NCI-H2196 (cell line): ENCODE measurements around the gene ROR2.

Source experiments
- DNase-seq: peaks from one replicate; lab custom pipeline; 2025; ENCODE audit not compliant: unreplicated experiment; lab: John Stamatoyannopoulos, UW

The ROR2 gene

DNA sequence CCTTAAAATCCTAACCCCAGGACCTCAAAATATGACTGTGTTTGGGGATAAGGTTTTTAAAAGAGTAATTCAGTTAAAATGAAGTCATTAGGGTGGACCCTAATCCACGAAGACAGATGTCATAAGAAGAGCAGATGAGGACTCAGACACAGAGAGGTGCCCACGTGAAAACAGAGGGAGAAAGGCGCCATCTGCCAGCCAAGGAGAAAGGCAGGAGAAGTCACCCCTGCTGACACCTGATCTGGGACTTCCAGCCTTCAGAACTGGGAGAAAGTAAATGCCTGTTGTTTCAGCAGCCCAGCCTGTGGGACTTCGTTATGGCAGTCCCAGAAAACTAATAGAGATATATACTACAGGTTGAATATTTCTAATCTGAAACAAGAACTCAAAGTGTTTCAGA lies 67.4 kb downstream of the ROR2 start:
- no peak for DNase-seq

DNA sequence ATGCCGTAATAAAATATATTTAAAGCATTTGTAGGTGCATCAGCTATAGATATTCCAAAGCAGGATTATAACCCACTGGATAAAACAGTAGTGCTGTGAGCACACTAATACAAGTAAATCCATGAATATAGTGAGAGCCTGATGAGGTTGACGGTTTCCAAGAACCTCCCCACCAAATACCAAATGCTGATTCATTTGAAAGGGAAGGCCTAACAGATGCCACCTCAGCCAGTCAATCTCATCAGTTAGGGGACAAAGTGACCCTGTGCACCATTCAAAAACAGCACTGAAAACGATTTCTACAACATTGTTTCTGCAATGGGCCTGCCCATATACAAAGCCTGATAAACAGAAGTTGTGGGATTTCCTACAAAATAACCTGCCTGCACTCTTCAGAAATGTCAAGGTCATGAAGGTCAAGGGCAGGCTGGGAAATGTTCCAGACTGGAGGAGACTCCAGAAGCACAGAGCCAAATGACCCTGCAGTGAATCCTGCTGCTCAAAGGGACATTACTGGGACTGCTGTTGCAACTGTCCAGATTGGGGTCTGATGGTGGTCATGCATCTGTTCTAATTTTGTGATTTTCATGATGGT lies 69.6 kb downstream of the ROR2 start:
- DNase-seq, result no peak

DNA sequence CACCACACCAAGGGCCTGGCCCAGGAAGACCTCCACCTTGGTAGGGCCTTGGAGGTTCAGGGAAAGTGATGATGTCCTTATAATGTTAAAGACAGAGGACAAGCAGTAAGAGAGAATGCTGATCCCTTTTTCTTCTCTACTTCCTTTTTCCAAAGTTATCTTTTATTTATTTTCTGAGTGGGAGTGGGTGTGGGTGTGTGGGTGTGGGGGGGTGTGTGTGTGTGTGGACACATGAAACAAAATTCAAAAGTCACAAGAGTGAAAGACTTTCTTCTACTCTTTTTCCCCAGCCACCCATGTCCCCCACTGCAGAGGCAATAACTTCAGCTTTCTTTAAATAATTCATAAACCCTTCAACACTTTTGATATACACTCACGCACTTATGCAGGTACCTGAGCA lies 70.8 kb downstream of the ROR2 start:
- DNase-seq, result no peak

DNA sequence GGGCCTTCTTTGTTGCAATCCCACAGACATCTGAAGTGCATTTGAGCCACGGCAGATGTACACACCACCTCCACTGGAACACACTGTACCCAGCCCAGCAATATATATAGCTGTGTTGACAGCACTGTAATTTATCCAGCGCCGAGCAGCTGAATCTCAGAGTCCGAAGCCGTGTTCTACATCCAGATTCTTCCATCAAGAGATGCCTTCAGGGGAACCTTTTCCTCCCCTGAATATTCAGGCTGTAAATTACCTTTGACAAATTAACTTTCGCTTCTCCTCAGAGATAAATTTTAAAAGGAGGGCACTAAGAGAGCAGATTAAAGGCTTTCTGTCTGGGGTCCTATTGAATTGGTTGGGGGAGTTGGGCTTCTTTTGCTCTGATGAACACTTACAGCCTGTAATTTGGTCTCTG lies 76.4 kb downstream of the ROR2 start:
- no peak for DNase-seq

DNA sequence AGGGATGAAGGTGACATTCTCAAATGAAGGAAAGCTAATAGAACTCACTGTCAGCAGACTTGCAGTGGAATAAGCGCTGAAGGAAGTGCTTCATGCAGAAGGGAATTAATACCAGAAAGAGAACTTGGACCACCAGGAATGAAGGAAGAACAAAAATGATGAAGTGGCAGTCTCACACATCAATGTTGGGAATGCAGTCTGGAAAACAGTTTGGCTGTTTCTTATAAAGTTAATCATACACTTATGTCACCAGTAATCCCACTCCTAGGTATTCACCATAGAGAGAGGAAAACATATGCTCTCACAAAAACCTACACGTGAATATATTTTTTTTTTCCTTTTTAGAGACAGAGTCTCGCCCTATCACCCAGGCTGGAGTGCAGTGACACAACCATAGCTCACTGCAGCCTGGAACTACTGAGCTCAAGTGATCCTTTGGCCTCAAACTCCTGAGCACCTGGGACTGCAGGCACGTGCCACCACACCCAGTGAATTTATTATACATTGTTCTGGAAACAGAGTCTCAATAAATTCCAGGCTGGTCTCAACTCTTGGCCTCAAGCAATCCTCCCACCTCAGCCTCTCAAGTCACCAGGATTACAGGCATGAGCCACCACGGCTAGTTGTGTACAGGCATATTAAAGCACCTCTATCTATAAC lies 81.2 kb downstream of the ROR2 start:
- DNase-seq, result no peak

DNA sequence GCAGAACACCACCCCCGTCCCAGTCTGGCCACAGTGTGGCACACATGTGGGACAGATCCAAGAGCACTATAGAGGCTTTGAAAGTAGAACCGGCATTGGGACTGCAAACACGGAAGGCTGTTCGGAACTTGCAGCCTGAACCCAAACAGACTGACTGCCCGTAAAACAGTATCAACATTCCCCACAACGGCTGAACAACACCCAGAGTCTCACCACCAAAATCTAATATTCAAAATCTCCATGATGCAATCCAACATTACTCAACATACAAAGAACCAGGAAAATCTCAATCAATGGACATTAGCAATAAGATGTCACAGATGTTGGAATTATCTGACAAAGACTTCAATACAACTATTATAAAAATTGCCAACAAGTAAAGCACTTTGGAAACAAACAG lies 82.3 kb downstream of the ROR2 start:
- no peak for DNase-seq

DNA sequence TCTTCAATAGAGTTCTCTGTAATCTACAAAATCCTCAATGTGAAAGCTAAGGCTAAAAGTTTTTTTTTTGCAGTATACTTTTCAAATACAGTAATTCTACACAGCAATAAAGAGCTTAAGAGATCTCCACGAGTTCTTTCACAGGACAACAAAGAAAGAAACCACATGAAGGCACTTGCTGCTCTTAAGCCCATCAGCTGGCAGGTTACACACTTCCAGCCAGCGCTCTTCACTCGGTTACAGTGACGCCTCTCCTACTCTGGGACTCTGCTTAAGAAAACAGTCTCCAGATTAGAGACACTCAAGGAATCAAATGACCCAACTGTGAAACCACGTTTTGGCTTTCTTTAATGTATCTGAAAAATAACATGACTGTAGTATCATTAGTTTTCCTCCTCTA lies 85.0 kb downstream of the ROR2 start:
- no peak for DNase-seq

DNA sequence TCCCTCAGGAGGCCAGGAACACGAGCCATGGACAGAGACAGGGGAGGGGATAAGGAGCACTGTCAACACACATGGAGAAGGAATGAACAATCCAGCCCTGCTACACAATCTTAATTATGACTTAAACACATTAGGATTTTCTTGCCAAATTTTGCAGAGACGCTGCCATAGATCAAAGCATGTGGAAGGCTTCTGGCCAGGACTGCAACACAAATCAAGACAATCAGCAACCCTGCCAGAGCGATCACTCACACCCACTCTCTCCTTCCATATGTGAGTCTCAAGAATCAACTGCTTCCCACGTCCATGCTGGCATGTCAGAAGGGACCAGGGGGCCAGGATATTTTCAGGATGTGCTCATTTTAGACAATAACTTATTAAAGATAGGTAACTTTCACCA lies 85.6 kb downstream of the ROR2 start:
- DNase-seq, result no peak

DNA sequence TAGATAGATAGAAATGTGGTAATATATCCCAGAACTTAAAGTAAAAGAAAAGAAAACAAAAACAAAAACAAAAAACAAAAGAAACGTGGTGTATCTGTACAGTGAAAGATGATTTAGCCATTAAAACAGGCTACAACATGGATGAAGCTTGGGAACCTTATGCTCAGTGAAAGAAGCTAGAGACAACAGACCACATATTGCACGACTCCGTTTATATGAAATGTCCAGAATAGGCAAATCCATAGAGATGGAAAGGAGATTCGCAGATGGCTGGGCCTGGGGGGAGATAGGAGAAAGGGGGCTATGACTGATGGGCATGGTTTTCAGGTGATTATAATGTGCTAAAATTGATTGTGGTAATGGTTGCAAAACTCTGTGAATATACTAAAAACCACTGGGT lies 86.6 kb downstream of the ROR2 start:
- DNase-seq, result no peak

DNA sequence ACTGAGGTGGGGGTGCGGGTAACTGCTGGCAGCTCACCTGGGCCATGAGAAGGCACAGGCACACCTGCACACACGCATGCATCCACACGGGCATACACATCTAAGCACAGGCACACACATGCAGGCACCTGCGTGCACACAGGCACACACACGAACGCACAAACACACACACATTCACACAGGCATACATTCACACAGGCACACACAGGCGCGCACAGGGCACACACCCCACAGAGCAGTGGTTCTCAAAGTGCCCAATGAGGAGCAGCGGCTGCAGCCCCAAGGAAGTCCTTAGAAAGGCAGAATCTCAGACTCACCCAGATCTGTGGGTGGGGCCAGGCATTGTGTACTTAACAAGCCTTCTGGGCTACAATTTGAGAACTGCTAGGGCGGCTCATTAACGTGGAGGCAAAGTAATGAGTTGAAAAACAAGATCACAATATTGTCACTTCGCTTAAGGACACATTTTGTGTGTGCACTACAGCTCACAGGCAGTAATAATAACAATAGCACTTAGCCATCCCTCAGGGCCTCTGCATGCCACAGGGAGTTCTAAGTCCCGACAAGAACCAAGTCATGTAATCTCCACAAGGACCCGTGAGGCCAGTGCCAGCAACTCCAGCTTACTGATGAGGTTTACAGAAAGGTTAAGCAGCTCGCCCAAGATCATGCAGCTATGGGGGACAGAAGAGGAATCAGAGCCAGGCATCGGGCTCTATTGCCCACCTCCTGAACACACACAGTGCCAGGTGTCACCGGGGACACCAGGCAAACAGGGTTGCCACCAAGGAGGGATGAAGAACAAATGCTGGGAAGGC lies 91.6 kb downstream of the ROR2 start:
- no peak for DNase-seq

DNA sequence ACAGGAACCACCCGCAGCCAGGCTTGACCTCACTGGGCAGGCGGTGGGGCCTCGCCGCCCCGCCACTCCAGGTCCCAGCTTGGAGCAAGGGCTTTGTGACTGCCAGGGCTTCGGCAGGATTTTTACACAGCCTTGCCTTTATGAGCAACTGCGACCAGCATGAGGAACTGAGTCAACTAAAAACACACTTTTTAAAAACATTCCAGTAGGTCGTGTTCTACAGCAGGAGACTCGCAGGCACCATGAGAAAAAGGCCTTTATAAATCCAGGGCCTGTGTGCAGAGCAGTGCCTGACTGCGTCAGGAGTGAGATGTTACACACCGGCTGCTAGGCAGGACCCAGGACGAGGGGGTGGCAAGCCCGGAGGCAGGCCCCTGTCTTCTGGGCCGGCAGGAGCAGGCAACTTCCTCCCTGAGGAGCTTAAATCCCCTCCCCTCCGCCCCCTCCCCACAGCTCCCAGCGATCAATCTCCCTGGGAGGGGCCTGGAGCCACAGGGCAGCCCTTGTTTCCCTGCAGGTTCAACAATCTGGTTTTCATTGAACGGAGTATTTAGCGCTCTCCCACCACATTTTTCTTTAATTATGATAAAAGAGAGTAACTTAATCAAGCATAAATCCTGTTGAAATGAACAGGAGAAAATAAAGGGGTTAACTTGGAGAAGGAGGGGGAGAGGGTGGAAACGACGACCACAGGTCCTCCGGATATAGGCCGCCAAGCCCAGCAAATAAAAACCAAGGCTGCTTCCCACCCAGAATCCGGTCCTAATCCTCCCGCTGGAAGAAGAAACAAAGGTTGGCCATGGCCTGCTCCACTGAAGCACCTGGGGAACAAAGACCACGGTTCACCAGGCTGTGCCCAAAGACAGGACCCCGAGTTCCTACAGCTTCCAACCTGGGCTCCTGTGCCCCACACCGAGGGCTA lies 92.5 kb downstream of the ROR2 start:
- no peak for DNase-seq

DNA sequence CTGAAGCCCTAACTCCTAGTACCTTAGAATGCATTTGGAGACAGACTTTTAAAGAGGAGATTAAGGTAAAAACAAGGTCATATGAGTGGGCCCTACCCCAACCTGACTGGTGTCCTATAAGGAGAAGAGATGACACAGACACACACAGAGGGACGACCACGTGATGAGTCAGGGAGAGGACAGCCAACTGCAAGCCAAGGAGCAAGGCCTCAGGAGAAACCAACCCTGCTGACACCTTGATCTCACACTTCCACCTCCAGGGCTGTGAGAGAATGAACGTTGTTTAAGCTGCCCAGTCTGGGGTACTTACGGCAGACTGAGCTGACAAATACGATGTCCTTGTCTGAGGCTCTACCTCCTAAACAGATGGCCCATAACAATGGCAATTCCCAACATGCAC lies 93.6 kb downstream of the ROR2 start:
- DNase-seq, result no peak

DNA sequence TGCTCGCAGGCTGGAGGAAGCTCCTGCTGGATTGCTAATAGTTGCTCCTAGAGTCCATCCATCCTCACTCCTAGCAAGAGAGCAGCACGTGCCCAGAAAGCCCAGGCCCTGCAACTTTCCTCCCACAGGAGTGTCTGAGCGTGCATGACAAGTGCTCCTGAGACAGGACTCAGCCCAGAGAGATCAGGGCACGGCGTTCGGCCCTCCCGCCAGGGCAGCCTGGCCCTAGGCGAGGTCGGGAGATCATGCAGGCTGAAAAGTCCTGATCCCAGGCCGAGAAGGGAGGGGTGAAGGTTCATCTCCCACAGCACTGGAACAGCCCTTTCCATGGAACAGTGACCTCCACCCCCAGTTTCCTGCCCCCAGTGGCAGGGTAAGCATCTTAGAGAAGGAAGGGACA lies 94.8 kb downstream of the ROR2 start:
- no peak for DNase-seq

DNA sequence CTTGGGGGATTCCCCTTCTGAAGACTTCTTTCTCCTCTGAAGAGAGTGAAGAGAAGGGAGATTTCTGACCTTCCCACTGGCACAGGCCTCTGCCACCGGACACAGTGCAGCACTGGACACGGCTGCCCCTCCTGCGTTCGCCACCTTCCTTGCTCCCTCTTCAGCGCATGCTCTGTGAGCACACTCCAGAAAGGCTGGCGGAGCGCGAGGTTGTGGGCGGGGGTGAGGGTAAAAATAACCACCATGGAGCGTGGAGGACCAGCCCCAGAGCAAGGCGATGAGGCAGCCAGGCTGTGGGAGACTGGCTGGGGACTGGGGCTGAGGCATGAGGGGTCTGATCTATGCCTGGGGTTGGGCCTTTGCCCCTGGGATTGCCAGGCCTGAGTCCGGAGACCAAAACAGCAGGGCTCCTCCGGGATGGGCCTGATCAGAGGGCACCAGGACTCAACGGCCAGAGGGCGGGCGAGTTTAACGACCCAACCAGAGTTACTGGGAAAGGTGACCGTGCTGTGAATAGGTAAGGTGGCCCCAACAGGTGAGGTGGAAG lies 97.2 kb downstream of the ROR2 start:
- no peak for DNase-seq

DNA sequence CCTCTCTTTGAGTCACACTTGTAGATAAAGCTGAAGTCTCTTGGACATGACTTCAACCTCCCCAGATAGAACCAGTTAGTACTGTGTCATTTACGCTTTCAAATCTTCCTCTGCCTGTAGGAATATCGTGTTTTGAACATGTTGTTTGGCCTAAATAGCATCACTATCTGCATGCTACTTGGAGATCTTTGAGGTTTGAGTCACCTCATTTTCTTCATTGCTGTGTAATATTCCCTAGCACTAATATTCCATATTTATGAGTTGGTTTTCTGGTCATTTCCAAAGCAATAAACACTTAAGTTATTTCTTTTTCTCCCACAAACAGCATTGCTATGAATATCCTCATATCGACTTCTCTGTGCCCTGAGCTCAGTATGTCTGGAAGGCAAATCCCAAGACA lies 100.3 kb downstream of the ROR2 start:
- no peak for DNase-seq

DNA sequence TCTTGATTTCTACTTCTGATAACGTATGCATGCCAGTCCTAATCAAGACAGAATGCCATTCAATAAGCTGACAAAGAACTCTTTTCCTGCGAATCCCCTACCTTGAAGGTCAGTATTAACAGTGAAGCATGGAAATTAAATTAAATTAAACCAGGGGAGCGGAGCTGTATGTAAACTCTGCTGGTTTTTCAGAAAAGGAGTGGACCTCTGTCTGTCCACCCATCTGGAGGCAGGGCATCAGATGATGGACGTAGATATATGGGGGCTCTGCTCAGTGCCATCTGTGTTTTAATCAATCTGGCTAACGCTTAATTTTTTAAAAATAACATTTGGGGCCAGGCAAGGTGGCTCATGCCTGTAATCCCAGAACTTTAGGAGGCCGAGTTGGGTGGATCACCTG lies 101.9 kb downstream of the ROR2 start:
- DNase-seq, result no peak

DNA sequence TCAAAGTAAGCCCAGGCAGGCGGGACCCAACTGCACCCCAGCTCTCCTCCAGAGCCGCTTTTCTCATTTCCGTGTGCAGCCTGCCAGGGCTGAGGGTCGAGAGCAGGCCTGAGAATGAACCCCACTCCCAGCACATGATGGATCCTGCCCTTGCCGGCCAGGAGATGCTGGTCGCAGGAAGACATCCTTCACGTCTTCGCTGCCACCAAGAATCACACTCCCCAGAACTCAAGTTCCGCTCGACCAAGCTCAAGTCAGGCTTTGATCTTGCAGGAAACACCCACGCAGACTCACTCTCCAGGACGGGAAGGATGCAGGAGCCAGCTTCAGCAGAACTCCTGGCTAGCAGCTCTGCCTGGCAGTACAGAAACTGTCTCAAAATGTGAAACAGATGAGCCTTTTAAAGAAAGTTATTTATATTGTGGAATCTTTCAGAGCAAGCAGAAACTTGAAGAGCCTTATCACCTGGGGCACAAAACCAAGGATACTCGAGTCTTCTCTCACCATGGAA lies 102.4 kb downstream of the ROR2 start:
- no peak for DNase-seq

DNA sequence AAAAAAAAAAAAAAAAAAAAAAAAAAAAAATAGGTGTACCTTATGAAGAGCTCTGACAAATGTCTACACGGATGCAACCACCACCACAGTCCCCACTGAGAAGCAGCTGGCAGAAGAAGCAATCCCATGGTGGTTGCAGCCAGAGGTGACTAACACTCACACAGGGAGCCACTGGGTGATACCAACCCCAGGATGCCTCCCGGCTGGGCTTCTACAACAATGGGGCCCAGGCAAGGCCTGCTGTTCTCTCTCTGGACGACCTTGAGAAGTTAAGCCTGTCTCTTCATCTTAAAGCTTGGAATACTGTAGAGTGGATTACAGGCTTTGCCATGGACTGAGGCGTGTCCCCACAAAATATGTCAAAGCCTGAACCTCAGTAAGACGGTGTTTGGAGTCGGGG lies 104.1 kb downstream of the ROR2 start:
- no peak for DNase-seq

DNA sequence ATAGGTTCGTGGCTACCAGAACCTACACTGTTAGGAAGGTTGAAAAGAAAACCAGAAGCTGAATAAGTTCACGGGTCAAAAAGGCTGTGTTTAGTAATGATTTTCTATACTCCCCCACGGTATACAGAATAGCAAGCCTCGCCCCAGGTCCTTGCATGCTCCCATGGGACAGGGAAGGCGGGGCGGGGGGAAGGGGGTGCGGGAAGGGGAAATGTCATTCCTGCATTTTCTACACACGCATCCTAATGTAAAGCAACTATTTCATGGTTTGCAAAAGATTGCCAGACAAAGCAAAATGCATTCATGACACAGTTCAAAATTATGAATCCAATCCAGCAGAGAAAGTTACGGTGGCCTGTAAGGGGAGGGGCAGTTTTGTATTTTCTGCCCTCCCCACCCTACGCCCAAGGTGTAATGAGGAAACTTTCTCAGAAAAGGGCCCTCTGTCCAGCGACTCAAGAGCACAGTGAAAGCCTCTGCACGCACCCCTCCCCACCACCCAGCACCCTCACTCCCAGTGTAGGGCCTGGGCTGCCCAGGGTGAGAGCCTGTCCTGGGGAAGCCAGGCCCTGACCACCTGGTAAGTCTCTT lies 105.2 kb downstream of the ROR2 start:
- DNase-seq, result no peak

DNA sequence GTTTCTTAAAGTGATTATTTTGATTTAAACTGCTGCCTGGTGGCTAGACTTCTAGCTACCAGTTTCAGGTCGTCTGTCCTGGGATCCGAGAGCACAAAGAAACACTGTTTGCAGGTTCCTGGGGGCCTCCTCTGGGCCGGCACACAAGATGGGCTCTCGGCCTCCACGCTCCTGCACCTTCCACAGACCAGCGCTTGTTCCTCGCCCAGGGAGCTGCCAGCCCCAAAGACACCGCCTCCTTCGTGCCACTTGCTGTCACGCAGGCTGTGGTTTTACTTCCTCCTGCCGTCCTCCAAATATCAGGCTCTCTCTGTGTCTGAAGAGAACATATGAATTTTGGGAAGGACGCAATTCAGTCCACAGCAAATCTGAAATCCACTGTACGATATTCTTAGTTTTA lies 105.8 kb downstream of the ROR2 start:
- no peak for DNase-seq
